GM12872 (cell line): Measurements from ENCODE around the gene OR10J4.

Source experiments
- CTCF ChIP-seq: IDR thresholded peaks from 3 replicates; pipeline ENCODE4 v1.5.1; 2011; ENCODE audit warnings: low read depth, mild to moderate bottlenecking, low read length, moderate library complexity; ENCODE audit not compliant: insufficient read depth

OR10J4 gene

GRCh38 chr1:159459551-159459950 is 27.5 kb downstream of the OR10J4 start:
- no peak for TF ChIP-seq CTCF

GRCh38 chr1:159465191-159465603 is 33.2 kb downstream of the OR10J4 start:
- no peak for TF ChIP-seq CTCF

- TF ChIP-seq CTCF = no peak
These were observed 36.3 kb downstream of the OR10J4 start for GRCh38 chr1:159468321-159468720.

GRCh38 chr1:159469921-159470533 is 38.0 kb downstream of the OR10J4 start:
- no peak for TF ChIP-seq CTCF

- TF ChIP-seq CTCF = no peak
These were observed 41.3 kb downstream of the OR10J4 start for GRCh38 chr1:159473335-159473734.

- no peak for TF ChIP-seq CTCF
These were observed 42.9 kb downstream of the OR10J4 start for GRCh38 chr1:159474926-159475325.
